Fibroblast of skin of back (primary cell): ENCODE data around the gene HOXC10.

Experiments
- DNase-seq: peaks from one replicate; pipeline ENCODE4 v3.0.0-alpha.2; 2013

The HOXC10 gene

GRCh38 chr12:53992377-53992889 is 7.5 kb downstream of the HOXC10 start:
- no peak for DNase-seq

GRCh38 chr12:53993162-53994008 is 8.4 kb downstream of the HOXC10 start:
- DNase-seq, result no peak

GRCh38 chr12:53994009-53994263 is 9.0 kb downstream of the HOXC10 start:
- no peak for DNase-seq

DNA sequence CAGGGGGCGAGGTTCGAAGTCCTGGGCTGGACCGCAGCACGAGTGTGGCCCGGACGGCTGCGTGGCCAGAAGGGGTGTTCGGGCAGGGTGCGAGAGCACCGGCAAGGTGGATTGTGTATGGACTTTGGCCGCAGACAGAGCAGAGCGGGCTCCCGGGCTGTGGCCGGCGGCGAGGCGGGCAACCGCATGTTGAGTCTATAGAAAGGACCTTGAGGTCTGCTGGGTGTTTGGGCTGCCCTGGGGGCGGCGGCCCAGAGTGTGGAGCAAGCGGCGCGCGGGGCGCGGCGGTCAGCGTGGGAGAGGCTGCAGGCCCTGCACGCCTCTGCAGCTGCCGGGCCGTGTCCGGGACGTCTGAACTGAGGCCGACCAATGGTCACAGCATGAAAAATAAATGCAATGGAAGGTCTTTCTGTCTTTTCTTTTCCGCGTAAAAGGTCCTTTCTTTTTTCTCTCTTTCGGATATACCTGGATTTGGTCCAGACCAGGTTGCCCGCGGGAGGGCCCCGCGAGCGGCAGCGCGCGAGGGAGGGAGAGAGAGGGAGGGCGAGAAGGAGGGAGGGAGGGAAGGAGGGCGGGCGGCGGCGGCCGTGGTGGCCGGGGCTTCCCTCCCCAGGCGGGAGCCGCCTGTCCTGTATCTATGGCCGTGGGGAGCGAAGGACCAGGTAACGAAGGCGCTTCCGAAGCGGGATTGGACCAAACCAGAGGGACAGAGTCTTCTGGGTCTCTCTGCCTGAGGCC is 9.5 kb downstream of the HOXC10 start:
- DNase-seq, result no peak

DNA sequence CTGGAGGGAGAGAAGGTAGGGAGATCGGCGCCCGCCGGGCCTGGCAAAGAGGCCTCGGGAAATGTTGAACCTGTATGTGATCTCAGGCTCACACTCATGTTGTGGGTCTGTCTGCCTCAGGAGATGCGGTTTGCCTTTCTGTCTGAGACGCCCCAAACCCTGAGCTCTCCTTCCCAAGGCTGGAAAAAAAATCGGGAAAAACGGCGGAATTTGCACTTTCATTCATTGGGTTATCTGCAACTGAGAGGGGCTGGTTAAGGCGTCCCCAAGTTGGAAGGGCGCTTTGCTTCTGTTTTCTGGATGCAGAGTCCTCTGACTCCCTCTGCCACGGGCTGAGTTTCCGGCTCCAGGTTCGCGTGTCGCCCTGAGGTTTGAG is 10.0 kb downstream of the HOXC10 start:
- DNase-seq, result no peak

GRCh38 chr12:53995378-53996239 is 10.7 kb downstream of the HOXC10 start:
- DNase-seq, result no peak

- DNase-seq, result no peak
Measured at GRCh38 chr12:53996240-53997203, 11.6 kb downstream of the HOXC10 start.

GRCh38 chr12:53997204-53998109 is 12.5 kb downstream of the HOXC10 start:
- no peak for DNase-seq

GRCh38 chr12:53998110-53998899 is 13.4 kb downstream of the HOXC10 start:
- no peak for DNase-seq

GRCh38 chr12:53998900-53999236 is 13.9 kb downstream of the HOXC10 start:
- DNase-seq, result no peak

DNA sequence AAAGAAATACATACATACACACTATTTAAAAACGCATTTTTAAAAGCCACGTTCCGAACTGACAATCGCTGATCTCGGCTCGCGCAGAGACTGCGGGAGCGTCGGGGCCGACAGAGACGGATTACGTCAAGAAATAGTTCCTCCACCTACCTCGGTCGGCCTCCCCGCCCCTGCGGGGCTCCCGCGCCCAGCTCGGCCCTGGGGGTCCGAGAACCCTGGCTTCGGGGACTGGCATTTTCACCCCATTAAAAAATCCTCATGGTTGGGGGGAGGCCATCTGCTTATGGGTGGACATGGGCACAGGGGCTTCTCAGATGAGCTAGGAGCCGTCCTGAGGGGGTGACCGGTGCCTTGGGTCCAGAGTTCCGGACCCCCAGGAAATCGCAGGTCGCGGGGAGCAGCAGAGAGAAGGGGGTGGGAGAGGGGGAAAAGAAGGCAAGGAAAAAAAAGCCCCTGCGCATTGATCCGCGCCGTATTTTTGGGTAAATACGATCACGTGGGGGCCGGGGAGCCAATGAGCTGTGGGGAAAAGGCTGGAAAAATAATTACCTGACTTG is 14.7 kb downstream of the HOXC10 start:
- DNase-seq, result no peak

DNA sequence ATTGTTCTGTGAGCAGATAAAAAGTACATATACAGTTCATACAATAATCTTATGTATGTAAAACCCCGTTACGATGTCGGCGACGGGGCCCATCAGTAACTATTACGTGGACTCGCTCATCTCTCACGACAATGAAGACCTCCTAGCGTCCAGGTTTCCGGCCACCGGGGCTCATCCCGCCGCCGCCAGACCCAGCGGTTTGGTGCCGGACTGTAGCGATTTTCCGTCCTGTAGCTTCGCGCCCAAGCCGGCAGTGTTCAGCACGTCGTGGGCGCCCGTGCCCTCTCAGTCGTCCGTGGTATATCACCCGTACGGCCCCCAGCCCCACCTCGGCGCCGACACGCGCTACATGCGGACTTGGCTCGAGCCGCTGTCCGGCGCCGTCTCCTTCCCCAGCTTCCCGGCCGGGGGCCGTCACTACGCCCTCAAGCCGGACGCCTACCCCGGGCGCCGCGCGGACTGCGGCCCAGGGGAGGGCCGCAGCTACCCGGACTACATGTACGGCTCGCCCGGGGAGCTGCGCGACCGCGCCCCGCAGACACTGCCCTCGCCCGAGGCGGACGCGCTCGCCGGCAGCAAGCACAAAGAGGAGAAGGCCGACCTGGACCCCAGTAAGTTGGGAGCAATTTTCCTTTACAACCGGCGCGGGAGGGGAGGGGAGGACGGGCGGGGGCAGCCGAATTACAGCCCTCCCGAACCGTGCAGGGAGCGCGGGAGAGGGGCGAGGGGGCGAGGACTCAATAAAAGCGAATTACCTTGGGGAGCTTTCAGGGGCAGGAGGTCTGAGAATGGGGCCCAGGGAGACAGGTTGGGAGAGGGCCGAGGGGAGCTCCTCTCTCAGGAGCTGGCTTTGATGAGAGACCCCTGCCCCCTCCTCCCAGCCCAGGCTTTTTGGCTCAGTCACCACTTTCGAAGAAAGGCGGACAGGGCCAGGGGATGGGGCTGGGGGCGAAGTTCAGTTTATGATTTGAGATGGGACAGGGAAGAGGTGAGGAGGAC is 15.5 kb downstream of the HOXC10 start, which contains the start of gene HOXC9:
HOXC9 (plus strand) TSS at position 46 of the 999 bp plus-strand sequence; CDS start at position 74, 28 bp downstream.
- DNase-seq, result no peak

- no peak for DNase-seq
Measured at GRCh38 chr12:54001283-54002187, 16.6 kb downstream of the HOXC10 start.

GRCh38 chr12:54002278-54002914 is 17.4 kb downstream of the HOXC10 start:
- DNase-seq, result no peak

GRCh38 chr12:54002915-54003389 is 18.0 kb downstream of the HOXC10 start:
- DNase-seq, result no peak

- DNase-seq, result no peak
Measured at GRCh38 chr12:54003625-54004024, 18.7 kb downstream of the HOXC10 start.
